ENCODE data around the gene NCAM1.

DNA sequence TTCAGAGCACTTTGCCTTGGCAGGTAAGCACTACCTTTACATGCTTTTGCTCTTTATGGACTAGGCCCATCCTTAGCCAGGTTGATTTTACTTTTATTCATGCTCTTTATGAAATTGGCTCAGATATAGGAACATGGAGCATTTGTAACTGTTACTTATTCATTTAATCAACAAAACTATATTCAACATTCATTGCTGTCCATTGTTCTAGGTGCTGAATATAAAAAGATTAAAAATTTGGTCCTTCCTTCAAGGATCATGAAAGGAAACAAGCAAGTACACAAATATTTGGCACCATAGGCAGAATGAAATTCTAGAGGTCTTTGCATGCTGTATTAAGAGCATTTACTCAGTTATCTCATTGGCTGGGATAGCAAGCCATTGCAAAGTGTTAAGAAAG, 191.3 kb downstream of the NCAM1 start:
- TF ChIP-seq, protein P1, sequence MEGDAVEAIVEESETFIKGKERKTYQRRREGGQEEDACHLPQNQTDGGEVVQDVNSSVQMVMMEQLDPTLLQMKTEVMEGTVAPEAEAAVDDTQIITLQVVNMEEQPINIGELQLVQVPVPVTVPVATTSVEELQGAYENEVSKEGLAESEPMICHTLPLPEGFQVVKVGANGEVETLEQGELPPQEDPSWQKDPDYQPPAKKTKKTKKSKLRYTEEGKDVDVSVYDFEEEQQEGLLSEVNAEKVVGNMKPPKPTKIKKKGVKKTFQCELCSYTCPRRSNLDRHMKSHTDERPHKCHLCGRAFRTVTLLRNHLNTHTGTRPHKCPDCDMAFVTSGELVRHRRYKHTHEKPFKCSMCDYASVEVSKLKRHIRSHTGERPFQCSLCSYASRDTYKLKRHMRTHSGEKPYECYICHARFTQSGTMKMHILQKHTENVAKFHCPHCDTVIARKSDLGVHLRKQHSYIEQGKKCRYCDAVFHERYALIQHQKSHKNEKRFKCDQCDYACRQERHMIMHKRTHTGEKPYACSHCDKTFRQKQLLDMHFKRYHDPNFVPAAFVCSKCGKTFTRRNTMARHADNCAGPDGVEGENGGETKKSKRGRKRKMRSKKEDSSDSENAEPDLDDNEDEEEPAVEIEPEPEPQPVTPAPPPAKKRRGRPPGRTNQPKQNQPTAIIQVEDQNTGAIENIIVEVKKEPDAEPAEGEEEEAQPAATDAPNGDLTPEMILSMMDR (conservative IDR thresholded peaks at IDR 0.05; ENCODE audit: low read depth, low read length), result no peak
- TF ChIP-seq EZH2 (IDR thresholded peaks at IDR 0.05; ENCODE audit: borderline replicate concordance, low read depth, low read length, poor library complexity, severe bottlenecking), result no peak
